Liver (tissue), 9 donors: ENCODE results near the gene IGFALS. TPM values are rescaled to one million over a fixed set of nuclear protein-coding genes. Genes with fewer than 3 reads are reported as not detected.

ENCODE experiments used
- DNase-seq: peaks from one replicate; pipeline ENCODE4 v3.0.0-alpha.2; 2017; ENCODE audit warnings: low spot score
- H3K27ac ChIP-seq, 2 donors: one replicate each; pipeline ENCODE4 v1.7.0; 2013; ENCODE audit warnings: inconsistent platforms in 2 of 2, low read length in 2 of 2, control low read depth in 1 of 2, low read depth in 1 of 2, mild to moderate bottlenecking in 1 of 2
- H3K27me3 ChIP-seq, 4 donors: one replicate each; pipeline versions ENCODE4 v1.6.1 to v1.7.0; 2013; ENCODE audit warnings: low read length in 3 of 4, inconsistent platforms in 1 of 4, mild to moderate bottlenecking in 1 of 4, moderate library complexity in 1 of 4; ENCODE audit not compliant: control insufficient read depth in 4 of 4, insufficient read depth in 4 of 4
- H3K36me3 ChIP-seq, 4 donors: one replicate each; pipeline versions ENCODE4 v1.6.1 to v1.7.0; 2013; ENCODE audit warnings: low read length in 3 of 4, mild to moderate bottlenecking in 3 of 4, low read depth in 1 of 4, moderate library complexity in 1 of 4; ENCODE audit not compliant: control insufficient read depth in 4 of 4, insufficient read depth in 3 of 4
- H3K4me1 ChIP-seq, 4 donors: one replicate each; pipeline versions ENCODE4 v1.6.1 to v1.7.0; 2013; ENCODE audit warnings: low read length in 3 of 4, mild to moderate bottlenecking in 3 of 4, moderate library complexity in 1 of 4; ENCODE audit not compliant: control insufficient read depth in 4 of 4, insufficient read depth in 4 of 4
- H3K4me3 ChIP-seq, 3 donors: one replicate each; pipeline versions ENCODE4 v1.6.1 to v1.7.0; 2013; ENCODE audit warnings: low read length in 3 of 3, control low read depth in 1 of 3, low read depth in 1 of 3, mild to moderate bottlenecking in 1 of 3
- H3K9ac ChIP-seq, 2 donors: one replicate each; pipeline ENCODE4 v1.7.0; 2013; ENCODE audit warnings: low read length in 2 of 2, mild to moderate bottlenecking in 2 of 2, moderate library complexity in 2 of 2, control low read depth in 1 of 2, low read depth in 1 of 2
- H3K9me3 ChIP-seq, 4 donors: one replicate each; pipeline versions ENCODE4 v1.6.1 to v1.7.0; 2013; ENCODE audit warnings: low read length in 3 of 4; ENCODE audit not compliant: control insufficient read depth in 4 of 4
- ATF3 ChIP-seq: IDR thresholded peaks from 2 replicates; pipeline ENCODE4 v1.6.1; 2016; ENCODE audit warnings: antibody characterized with exemption
- FOXA2 ChIP-seq: IDR thresholded peaks from 2 replicates; pipeline ENCODE4 v1.6.1; 2016; ENCODE audit warnings: antibody characterized with exemption
- GABPA ChIP-seq, 2 donors: IDR thresholded peaks in 1 of 2; conservative IDR thresholded peaks in 1 of 2; 2 replicates each; pipeline ENCODE4 v1.6.1; 2016; ENCODE audit warnings: antibody characterized with exemption in 2 of 2, mild to moderate bottlenecking in 1 of 2, moderate library complexity in 1 of 2
- HNF4A ChIP-seq, 2 donors: conservative IDR thresholded peaks; 2 replicates each; pipeline ENCODE4 v1.6.1; 2016; ENCODE audit warnings: antibody characterized with exemption in 2 of 2, mild to moderate bottlenecking in 2 of 2
- HNF4G ChIP-seq: IDR thresholded peaks from 2 replicates; pipeline ENCODE4 v1.6.1; 2016; ENCODE audit warnings: antibody characterized with exemption
- JUND ChIP-seq, 2 donors: IDR thresholded peaks; 2 replicates each; pipeline ENCODE4 v1.6.1; 2016; ENCODE audit warnings: antibody characterized with exemption in 2 of 2
- NR2F2 ChIP-seq: IDR thresholded peaks from 2 replicates; pipeline ENCODE4 v1.6.1; 2016; ENCODE audit warnings: antibody characterized with exemption
- RXRA ChIP-seq, 2 donors: IDR thresholded peaks; 2 replicates each; pipeline ENCODE4 v1.6.1; 2017 to 2018; ENCODE audit warnings: antibody characterized with exemption in 2 of 2, mild to moderate bottlenecking in 1 of 2
- SP1 ChIP-seq: IDR thresholded peaks from 2 replicates; pipeline ENCODE4 v1.6.1; 2018; ENCODE audit warnings: antibody characterized with exemption, mild to moderate bottlenecking
- TAF1 ChIP-seq: conservative IDR thresholded peaks from 2 replicates; pipeline ENCODE4 v1.6.1; 2016; ENCODE audit warnings: antibody characterized with exemption, mild to moderate bottlenecking
- YY1 ChIP-seq: IDR thresholded peaks from 2 replicates; pipeline ENCODE4 v1.6.1; 2016; ENCODE audit warnings: antibody characterized with exemption, mild to moderate bottlenecking
- WGBS: extraction: QIAGEN DNeasy Blood & Tissue Kit; methylation state at CpG from one replicate; pipeline ENCODE4 v1.1.7; 2013; 5-methylcytosine and 5-hydroxymethylcytosine counted together
- polyA plus RNA-seq, 2 donors: library from polyadenylated mRNA; stranded (reverse) in 1 of 2; unstranded in 1 of 2; fragments of 200-250 nt in 1 of 2; fragments of >200 nt in 1 of 2; fragmentation: Nextera tagmentation in 1 of 2; extraction: Ambion mirVana in 1 of 2; gene quantifications; one replicate each; pipeline versions ENCODE4 v1.2.1 to v1.2.3, GENCODE V29; 2013 to 2015
- total RNA-seq, 2 donors: library from RNA; depleted of rRNA; stranded (reverse); fragments of >200 nt; gene quantifications; one replicate each; pipeline ENCODE4 v1.2.3, GENCODE V29; 2014
- TF ChIP-seq, protein P1 (sequence below): IDR thresholded peaks from 2 replicates; pipeline ENCODE4 v1.6.1; 2016; ENCODE audit warnings: antibody characterized with exemption
- TF ChIP-seq, protein P2 (sequence below): IDR thresholded peaks from 2 replicates; pipeline ENCODE4 v1.6.1; 2016; ENCODE audit warnings: antibody characterized with exemption
- TF ChIP-seq, protein P3 (sequence below): IDR thresholded peaks from 2 replicates; pipeline ENCODE4 v1.6.1; 2016; ENCODE audit warnings: antibody characterized with exemption, mild to moderate bottlenecking
- donor health status: healthy.
- donor health status: healthy.
- donor health status: healthy.
- donor health status: healthy.
- donor health status: healthy.

IGFALS gene
- total and polyA plus RNA-seq, 4 donors, result 19.8 to 161 (median 68.4) TPM

DNA sequence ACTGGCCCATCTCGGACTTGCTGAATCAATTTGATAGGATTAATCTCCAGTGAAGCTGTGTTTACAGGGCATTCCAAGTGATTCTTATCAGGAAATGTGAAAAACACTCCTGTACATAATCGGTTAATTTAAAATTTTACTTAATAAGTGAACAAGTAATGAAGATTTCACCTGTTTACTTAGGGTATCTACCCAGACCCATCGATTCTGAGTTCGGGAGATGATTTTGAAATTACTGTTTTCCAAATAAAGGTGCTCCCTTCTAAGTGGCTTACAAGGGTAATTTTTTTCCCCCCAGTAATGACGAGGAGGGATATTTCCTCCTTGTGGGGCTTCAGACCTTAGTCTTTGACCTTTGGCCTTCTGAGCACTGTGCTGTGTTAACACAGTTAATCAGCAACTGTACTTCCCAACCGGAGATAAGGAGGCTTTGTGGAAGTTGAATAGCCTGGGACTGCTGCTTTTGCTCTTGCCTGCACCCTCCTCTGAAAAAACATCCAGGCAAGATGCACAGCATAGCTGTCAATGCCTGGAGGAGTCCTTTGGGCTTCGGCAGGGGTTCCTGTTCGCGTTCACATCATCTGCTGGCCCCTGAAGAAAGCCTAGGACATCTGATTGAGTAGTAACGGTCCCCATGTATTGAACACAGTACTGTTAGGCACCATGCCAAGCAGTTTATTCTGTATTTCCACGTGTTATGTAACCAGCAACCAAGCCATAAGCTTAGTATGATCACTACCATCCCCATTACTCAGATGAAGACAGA, 35.3 kb upstream of the IGFALS start:
- Histone ChIP-seq H3K27me3 (no peaks in the 10 kb centered on the region), H3K4me3 (peak overlapping the region; percentile 77 to 91 (median 83)), H3K9me3 (no peaks in the 10 kb centered on the region), H3K9ac (peak overlapping the region; percentile 78 to 82), H3K4me1 (peaks cover 10 to 77% (median 60%) of the 10 kb centered on the region in 4 donors), H3K27ac (peak overlapping the region; percentile 33 to 70), H3K36me3 (no peaks in the 10 kb centered on the region)
- peak; percentile 35 for DNase-seq
- TF ChIP-seq RXRA (IDR thresholded peaks at IDR 0.05) (peak; percentile 37 to 65), JUND (IDR thresholded peaks at IDR 0.05) (peak in 1 of 2 donors; percentile 40), HNF4G (peak; percentile 56), SP1 (peak; percentile 60), FOXA2 (peak; percentile 77), YY1 (no peak), TAF1 (peak; percentile 14), HNF4A (conservative IDR thresholded peaks at IDR 0.05) (peak; percentile 66 to 84), NR2F2 (peak; percentile 84)
- TF ChIP-seq, protein P1, sequence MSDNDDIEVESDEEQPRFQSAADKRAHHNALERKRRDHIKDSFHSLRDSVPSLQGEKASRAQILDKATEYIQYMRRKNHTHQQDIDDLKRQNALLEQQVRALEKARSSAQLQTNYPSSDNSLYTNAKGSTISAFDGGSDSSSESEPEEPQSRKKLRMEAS, result no peak
- TF ChIP-seq, protein P2, sequence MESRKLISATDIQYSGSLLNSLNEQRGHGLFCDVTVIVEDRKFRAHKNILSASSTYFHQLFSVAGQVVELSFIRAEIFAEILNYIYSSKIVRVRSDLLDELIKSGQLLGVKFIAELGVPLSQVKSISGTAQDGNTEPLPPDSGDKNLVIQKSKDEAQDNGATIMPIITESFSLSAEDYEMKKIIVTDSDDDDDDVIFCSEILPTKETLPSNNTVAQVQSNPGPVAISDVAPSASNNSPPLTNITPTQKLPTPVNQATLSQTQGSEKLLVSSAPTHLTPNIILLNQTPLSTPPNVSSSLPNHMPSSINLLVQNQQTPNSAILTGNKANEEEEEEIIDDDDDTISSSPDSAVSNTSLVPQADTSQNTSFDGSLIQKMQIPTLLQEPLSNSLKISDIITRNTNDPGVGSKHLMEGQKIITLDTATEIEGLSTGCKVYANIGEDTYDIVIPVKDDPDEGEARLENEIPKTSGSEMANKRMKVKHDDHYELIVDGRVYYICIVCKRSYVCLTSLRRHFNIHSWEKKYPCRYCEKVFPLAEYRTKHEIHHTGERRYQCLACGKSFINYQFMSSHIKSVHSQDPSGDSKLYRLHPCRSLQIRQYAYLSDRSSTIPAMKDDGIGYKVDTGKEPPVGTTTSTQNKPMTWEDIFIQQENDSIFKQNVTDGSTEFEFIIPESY, result no peak
- TF ChIP-seq, protein P3, sequence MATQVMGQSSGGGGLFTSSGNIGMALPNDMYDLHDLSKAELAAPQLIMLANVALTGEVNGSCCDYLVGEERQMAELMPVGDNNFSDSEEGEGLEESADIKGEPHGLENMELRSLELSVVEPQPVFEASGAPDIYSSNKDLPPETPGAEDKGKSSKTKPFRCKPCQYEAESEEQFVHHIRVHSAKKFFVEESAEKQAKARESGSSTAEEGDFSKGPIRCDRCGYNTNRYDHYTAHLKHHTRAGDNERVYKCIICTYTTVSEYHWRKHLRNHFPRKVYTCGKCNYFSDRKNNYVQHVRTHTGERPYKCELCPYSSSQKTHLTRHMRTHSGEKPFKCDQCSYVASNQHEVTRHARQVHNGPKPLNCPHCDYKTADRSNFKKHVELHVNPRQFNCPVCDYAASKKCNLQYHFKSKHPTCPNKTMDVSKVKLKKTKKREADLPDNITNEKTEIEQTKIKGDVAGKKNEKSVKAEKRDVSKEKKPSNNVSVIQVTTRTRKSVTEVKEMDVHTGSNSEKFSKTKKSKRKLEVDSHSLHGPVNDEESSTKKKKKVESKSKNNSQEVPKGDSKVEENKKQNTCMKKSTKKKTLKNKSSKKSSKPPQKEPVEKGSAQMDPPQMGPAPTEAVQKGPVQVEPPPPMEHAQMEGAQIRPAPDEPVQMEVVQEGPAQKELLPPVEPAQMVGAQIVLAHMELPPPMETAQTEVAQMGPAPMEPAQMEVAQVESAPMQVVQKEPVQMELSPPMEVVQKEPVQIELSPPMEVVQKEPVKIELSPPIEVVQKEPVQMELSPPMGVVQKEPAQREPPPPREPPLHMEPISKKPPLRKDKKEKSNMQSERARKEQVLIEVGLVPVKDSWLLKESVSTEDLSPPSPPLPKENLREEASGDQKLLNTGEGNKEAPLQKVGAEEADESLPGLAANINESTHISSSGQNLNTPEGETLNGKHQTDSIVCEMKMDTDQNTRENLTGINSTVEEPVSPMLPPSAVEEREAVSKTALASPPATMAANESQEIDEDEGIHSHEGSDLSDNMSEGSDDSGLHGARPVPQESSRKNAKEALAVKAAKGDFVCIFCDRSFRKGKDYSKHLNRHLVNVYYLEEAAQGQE, result no peak
- WGBS, result 24% methylated on average over 11 of the region's 11 CpGs

DNA sequence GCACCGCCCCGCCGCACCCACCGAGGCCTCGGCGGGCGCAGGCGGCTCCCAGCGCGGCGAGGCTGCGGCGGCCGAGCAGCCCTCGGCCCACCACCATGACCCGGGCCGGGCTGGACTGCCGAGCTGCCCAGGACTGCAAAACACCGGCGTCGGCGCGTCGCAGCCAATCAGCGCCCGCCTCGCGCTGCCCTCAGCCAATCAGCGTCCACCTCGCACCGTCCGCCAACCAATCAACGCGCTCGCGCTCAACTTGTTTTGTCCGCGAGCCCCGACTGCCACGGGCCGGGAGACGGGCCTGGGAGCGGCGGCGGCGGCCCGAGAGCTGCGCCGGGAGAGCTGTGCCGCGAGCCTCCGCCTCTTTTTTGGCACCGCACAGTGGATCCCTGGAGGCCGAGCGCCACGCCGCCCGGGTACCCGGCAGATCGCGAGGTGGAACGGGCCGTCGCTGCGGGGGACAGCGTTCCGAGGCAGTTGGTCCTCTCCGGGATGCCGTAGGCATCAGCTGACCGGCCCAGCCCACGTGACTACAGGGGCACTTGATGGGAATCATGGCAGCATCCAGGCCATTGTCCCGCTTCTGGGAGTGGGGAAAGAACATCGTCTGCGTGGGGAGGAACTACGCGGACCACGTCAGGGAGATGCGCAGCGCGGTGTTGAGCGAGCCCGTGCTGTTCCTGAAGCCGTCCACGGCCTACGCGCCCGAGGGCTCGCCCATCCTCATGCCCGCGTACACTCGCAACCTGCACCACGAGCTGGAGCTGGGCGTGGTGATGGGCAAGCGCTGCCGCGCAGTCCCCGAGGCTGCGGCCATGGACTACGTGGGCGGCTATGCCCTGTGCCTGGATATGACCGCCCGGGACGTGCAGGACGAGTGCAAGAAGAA, 33.4 kb upstream of the IGFALS start, which contains the start of the genes FAHD1 and HAGH:
Gene FAHD1 (plus strand): TSS at position 516 of the 883 bp plus-strand sequence. CDS start 33 bp downstream, at position 549.
Gene HAGH (minus strand): TSS at position 135 of the 883 bp plus-strand sequence. CDS start 38 bp downstream, at position 97.
- Histone ChIP-seq H3K9ac (peak within 1 kb of the TSS; percentile 77 to 83), H3K27me3 (no peaks in the 10 kb centered on the region), H3K9me3 (no peaks in the 10 kb centered on the region), H3K36me3 (peaks cover 4 to 8% (median 7%) of the 10 kb centered on the region in 4 donors), H3K4me3 (peak within 1 kb of the TSS; percentile 77 to 91 (median 82)), H3K4me1 (peaks cover 18 to 82% (median 65%) of the 10 kb centered on the region in 4 donors), H3K27ac (peak within 1 kb of the TSS; percentile 83 to 94)
- peak; percentile 97 for DNase-seq
- TF ChIP-seq YY1, result peak; percentile 98
- TF ChIP-seq GABPA (IDR thresholded peaks at IDR 0.05 in 1 of 2, conservative IDR thresholded peaks at IDR 0.05 in 1 of 2), result peak in 1 of 2 donors; percentile 38
- no peak for TF ChIP-seq ATF3
- TF ChIP-seq, protein P2, result peak; percentile 40
- TF ChIP-seq, protein P1, result peak; percentile 65
- no peak for TF ChIP-seq FOXA2
- peak; percentile 85 for TF ChIP-seq SP1
- TF ChIP-seq, protein P3, result peak; percentile 54
- WGBS, result under 1% methylated on average over 104 of the region's 104 CpGs
